ENCODE measurements around the gene CEP192. TPM values are rescaled to one million over a fixed set of nuclear protein-coding genes. Genes with fewer than 3 reads are reported as not detected.

Gene CEP192
- total RNA-seq, 2 donors from 2014 or later = 26.4 to 35.6 TPM

GRCh38 chr18:13006531-13007247, 15.5 kb downstream of the CEP192 start:
- Histone ChIP-seq H3K27me3 (ENCODE audit: control insufficient read depth, insufficient read depth, low read length, poor library complexity, severe bottlenecking) (no peaks in the 10 kb centered on the region), H3K4me3 (ENCODE audit: low read length) (no peak overlapping the region), H3K9ac (ENCODE audit: extremely low read depth, low read length, poor library complexity, severe bottlenecking) (no peak overlapping the region), H3K4me1 (ENCODE audit: control insufficient read depth, insufficient read depth, low read length) (no peaks in the 10 kb centered on the region), H3K36me3 (ENCODE audit: control insufficient read depth, insufficient read depth, low read length) (peaks cover 88% of the 10 kb centered on the region), H3K9me3 (ENCODE audit: control insufficient read depth, low read length) (no peaks in the 10 kb centered on the region), H3K27ac (ENCODE audit: low read depth, low read length) (no peak overlapping the region)
- H3K4me1 Mint-ChIP-seq = no peaks in the 10 kb centered on the region
- H3K27ac Mint-ChIP-seq = no peak overlapping the region
- DNase-seq = no peak
- no peaks in the 10 kb centered on the region for H3K27me3 Mint-ChIP-seq (ENCODE audit: insufficient read depth)
- TF ChIP-seq CTCF (conservative IDR thresholded peaks at IDR 0.05) = no peak
- no peak overlapping the region for H3K4me3 Mint-ChIP-seq
- 94 to 96% methylated on average over 6 to 12 of the region's 12 CpGs for WGBS, 2 experiments (ENCODE audit: insufficient coverage in 1 of 2, insufficient read length in 1 of 2)
- peaks cover 35% of the 10 kb centered on the region for H3K36me3 Mint-ChIP-seq (ENCODE audit: low read depth)
- H3K9me3 Mint-ChIP-seq = no peaks in the 10 kb centered on the region

GRCh38 chr18:13007248-13007560, 16.0 kb downstream of the CEP192 start:
- WGBS, 2 experiments (ENCODE audit: insufficient coverage in 1 of 2, insufficient read length in 1 of 2) = 88 to 100% methylated on average over 1 to 2 of the region's 2 CpGs
- H3K27me3 ChIP-seq (ENCODE audit: control insufficient read depth, insufficient read depth, low read length, poor library complexity, severe bottlenecking) = no peaks in the 10 kb centered on the region
- H3K4me1 Mint-ChIP-seq = no peaks in the 10 kb centered on the region
- TF ChIP-seq CTCF (conservative IDR thresholded peaks at IDR 0.05) = no peak
- no peak overlapping the region for H3K4me3 ChIP-seq (ENCODE audit: low read length)
- no peaks in the 10 kb centered on the region for H3K27me3 Mint-ChIP-seq (ENCODE audit: insufficient read depth)
- H3K36me3 Mint-ChIP-seq (ENCODE audit: low read depth) = peaks cover 38% of the 10 kb centered on the region
- H3K4me1 ChIP-seq (ENCODE audit: control insufficient read depth, insufficient read depth, low read length) = no peaks in the 10 kb centered on the region
- H3K9ac ChIP-seq (ENCODE audit: extremely low read depth, low read length, poor library complexity, severe bottlenecking) = no peak overlapping the region
- H3K9me3 ChIP-seq (ENCODE audit: control insufficient read depth, low read length) = no peaks in the 10 kb centered on the region
- DNase-seq = no peak
- no peak overlapping the region for H3K27ac ChIP-seq (ENCODE audit: low read depth, low read length)
- H3K9me3 Mint-ChIP-seq = no peaks in the 10 kb centered on the region
- H3K27ac Mint-ChIP-seq = no peak overlapping the region
- H3K36me3 ChIP-seq (ENCODE audit: control insufficient read depth, insufficient read depth, low read length) = peaks cover 88% of the 10 kb centered on the region
- H3K4me3 Mint-ChIP-seq = no peak overlapping the region

- H3K4me3 ChIP-seq (ENCODE audit: low read length) = no peak overlapping the region
- no peak overlapping the region for H3K27ac ChIP-seq (ENCODE audit: low read depth, low read length)
- Mint-ChIP-seq H3K27ac (no peak overlapping the region), H3K4me3 (no peak overlapping the region), H3K4me1 (no peaks in the 10 kb centered on the region), H3K27me3 (ENCODE audit: insufficient read depth) (no peaks in the 10 kb centered on the region), H3K9me3 (no peaks in the 10 kb centered on the region), H3K36me3 (ENCODE audit: low read depth) (peaks cover 72% of the 10 kb centered on the region)
- H3K27me3 ChIP-seq (ENCODE audit: control insufficient read depth, insufficient read depth, low read length, poor library complexity, severe bottlenecking) = no peaks in the 10 kb centered on the region
- WGBS, 2 experiments (ENCODE audit: insufficient coverage in 1 of 2, insufficient read length in 1 of 2) = 96 to 100% methylated on average over 5 of the region's 5 CpGs
- DNase-seq = no peak
- no peak overlapping the region for H3K9ac ChIP-seq (ENCODE audit: extremely low read depth, low read length, poor library complexity, severe bottlenecking)
- H3K4me1 ChIP-seq (ENCODE audit: control insufficient read depth, insufficient read depth, low read length) = no peaks in the 10 kb centered on the region
- H3K9me3 ChIP-seq (ENCODE audit: control insufficient read depth, low read length) = no peaks in the 10 kb centered on the region
- no peak for TF ChIP-seq CTCF (conservative IDR thresholded peaks at IDR 0.05)
- peaks cover 88% of the 10 kb centered on the region for H3K36me3 ChIP-seq (ENCODE audit: control insufficient read depth, insufficient read depth, low read length)
Measured at GRCh38 chr18:13011719-13012118, 20.6 kb downstream of the CEP192 start.

All from endodermal cell (in vitro differentiated cells).